ENCODE data around the gene YY1.
"Not testable (repeated sequence)": the region's sequence is repeated elsewhere in the genome, so short reads cannot be mapped to it uniquely, and the experiment has no call there.

The YY1 gene

GRCh38 chr14:100213956-100214769, 24.8 kb upstream of the YY1 start:
- peak; percentile 86 for DNase-seq

- no peak for DNase-seq
These were observed 24.2 kb upstream of the YY1 start for GRCh38 chr14:100214770-100215083.

- DNase-seq = no peak
These were observed 23.5 kb upstream of the YY1 start for GRCh38 chr14:100215330-100215885.

- DNase-seq = no peak
These were observed 19.7 kb upstream of the YY1 start for GRCh38 chr14:100219126-100219785.

- DNase-seq = peak; percentile 62
These were observed 17.3 kb upstream of the YY1 start for GRCh38 chr14:100221533-100222223.

- DNase-seq = no peak
These were observed 16.5 kb upstream of the YY1 start for GRCh38 chr14:100222224-100223093.

- no peak for DNase-seq
These were observed 15.4 kb upstream of the YY1 start for GRCh38 chr14:100223332-100224201.

- DNase-seq = no peak
These were observed 14.6 kb upstream of the YY1 start for GRCh38 chr14:100224229-100224866.

- DNase-seq = no peak
These were observed 13.8 kb upstream of the YY1 start for GRCh38 chr14:100225169-100225568.

- DNase-seq = no peak
These were observed 8.6 kb upstream of the YY1 start for GRCh38 chr14:100230361-100230760.

- no peak for DNase-seq
These were observed 4.4 kb upstream of the YY1 start for GRCh38 chr14:100234511-100234910.

- not testable (repeated sequence) for DNase-seq
These were observed 2.6 kb upstream of the YY1 start for GRCh38 chr14:100236271-100236818.

- no peak for DNase-seq
These were observed 2.1 kb upstream of the YY1 start for GRCh38 chr14:100236881-100237280.

- DNase-seq = peak; percentile 23
These were observed 1.1 kb upstream of the YY1 start for GRCh38 chr14:100237735-100238418.

- DNase-seq = no peak
These were observed 381 bp downstream of the YY1 start for GRCh38 chr14:100239211-100239839.

- DNase-seq = peak; percentile 79
These were observed 1.1 kb downstream of the YY1 start for GRCh38 chr14:100239840-100240667.

GRCh38 chr14:100240668-100241032, 1.7 kb downstream of the YY1 start:
- DNase-seq = no peak

GRCh38 chr14:100241279-100241678, 2.3 kb downstream of the YY1 start:
- no peak for DNase-seq

- DNase-seq = no peak
These were observed 4.1 kb downstream of the YY1 start for GRCh38 chr14:100243020-100243419.

Data from effector CD4-positive, alpha-beta T cell (primary cell).